Activated CD4-positive, alpha-beta T cell treated with anti-CD3 and anti-CD28 coated beads, Interleukin-2, Interleukin-4, amounts not matched to agents 100 ng/mL and 50 ng/mL, durations not matched to agents 16 hours and 8 hours (primary cell): ENCODE data around the gene METTL17.
"Not testable (repeated sequence)": the region's sequence is repeated elsewhere in the genome, so short reads cannot be mapped to it uniquely, and the experiment has no call there.

Source experiments
- DNase-seq: peaks from one replicate; pipeline ENCODE4 v3.0.0-alpha.2; 2020; ENCODE audit warnings: low spot score

The METTL17 gene

GRCh38 chr14:20989787-20990600, at the start of gene METTL17:
METTL17 (plus strand) TSS chr14:20989980; CDS start chr14:20990003, 23 bp downstream.
- peak; percentile 96 for DNase-seq

GRCh38 chr14:20945146-20945545, 44.6 kb upstream of the METTL17 start:
- not testable (repeated sequence) for DNase-seq

- not testable (repeated sequence) for DNase-seq
These were observed 43.1 kb upstream of the METTL17 start for GRCh38 chr14:20946707-20947106.

GRCh38 chr14:20954736-20955537, 34.8 kb upstream of the METTL17 start, which contains the start of gene RNASE2:
RNASE2 (plus strand) TSS chr14:20955487; CDS start chr14:20955772, 285 bp downstream.
- DNase-seq: not testable (repeated sequence)

GRCh38 chr14:20955538-20955873, 34.3 kb upstream of the METTL17 start:
- not testable (repeated sequence) for DNase-seq

GRCh38 chr14:20956376-20956976, 33.3 kb upstream of the METTL17 start:
- DNase-seq: peak; percentile 55

- DNase-seq: not testable (repeated sequence)
These were observed 30.8 kb upstream of the METTL17 start for GRCh38 chr14:20958946-20959345.

- no peak for DNase-seq
These were observed 20.4 kb upstream of the METTL17 start for GRCh38 chr14:20969336-20969735.

GRCh38 chr14:20970647-20970982, 19.2 kb upstream of the METTL17 start:
- DNase-seq: no peak

GRCh38 chr14:20970983-20971704, 18.6 kb upstream of the METTL17 start:
- peak; percentile 87 for DNase-seq

GRCh38 chr14:20971705-20972021, 18.1 kb upstream of the METTL17 start:
- no peak for DNase-seq

GRCh38 chr14:20973501-20973900, 16.3 kb upstream of the METTL17 start:
- no peak for DNase-seq

- DNase-seq: no peak
These were observed 13.5 kb upstream of the METTL17 start for GRCh38 chr14:20976291-20976690.

GRCh38 chr14:20978687-20979086, 11.1 kb upstream of the METTL17 start:
- no peak for DNase-seq

GRCh38 chr14:20980906-20981305, 8.9 kb upstream of the METTL17 start:
- DNase-seq: no peak

- DNase-seq: no peak
These were observed 7.0 kb upstream of the METTL17 start for GRCh38 chr14:20982646-20983369.

GRCh38 chr14:20985650-20986049, 4.1 kb upstream of the METTL17 start:
- DNase-seq: not testable (repeated sequence)

- peak; percentile 58 for DNase-seq
These were observed 3.0 kb upstream of the METTL17 start for GRCh38 chr14:20986811-20987210.

GRCh38 chr14:20988717-20989470, 886 bp upstream of the METTL17 start:
- DNase-seq: no peak

- DNase-seq: no peak
These were observed 351 bp upstream of the METTL17 start for GRCh38 chr14:20989471-20989786.

GRCh38 chr14:20996521-20996920, 6.7 kb downstream of the METTL17 start:
- no peak for DNase-seq
